NCI-H524 treated with DMSO at 0.1 percent for 48 hours (cell line): Measurements from ENCODE around the gene TFAP2A.

ENCODE experiments used
- DNase-seq: peaks from one replicate; lab custom pipeline; 2025; lab: John Stamatoyannopoulos, UW

The TFAP2A gene

GRCh38 chr6:10414756-10415616, at the start of gene TFAP2A:
TSS of gene TFAP2A (minus strand) at chr6:10415074. CDS start at chr6:10414991, 83 bp downstream.
- no peak for DNase-seq

GRCh38 chr6:10463491-10464481, 48.9 kb upstream of the TFAP2A start:
- no peak for DNase-seq

- DNase-seq, result no peak
Observed at GRCh38 chr6:10463040-10463439, 48.2 kb upstream of the TFAP2A start.

GRCh38 chr6:10461850-10462249, 47.0 kb upstream of the TFAP2A start:
- DNase-seq, result no peak

GRCh38 chr6:10460096-10460495, 45.2 kb upstream of the TFAP2A start:
- DNase-seq, result no peak

- DNase-seq, result no peak
Observed at GRCh38 chr6:10458287-10458686, 43.4 kb upstream of the TFAP2A start.

- DNase-seq, result no peak
Observed at GRCh38 chr6:10453596-10453995, 38.7 kb upstream of the TFAP2A start.

GRCh38 chr6:10451828-10452509, 37.1 kb upstream of the TFAP2A start:
- no peak for DNase-seq

GRCh38 chr6:10451394-10451793, 36.5 kb upstream of the TFAP2A start:
- no peak for DNase-seq

- no peak for DNase-seq
Observed at GRCh38 chr6:10449751-10450150, 34.9 kb upstream of the TFAP2A start.

GRCh38 chr6:10448096-10448495, 33.2 kb upstream of the TFAP2A start:
- DNase-seq, result no peak

- DNase-seq, result no peak
Observed at GRCh38 chr6:10446548-10446947, 31.7 kb upstream of the TFAP2A start.

- DNase-seq, result no peak
Observed at GRCh38 chr6:10441655-10442009, 26.8 kb upstream of the TFAP2A start.

- DNase-seq, result no peak
Observed at GRCh38 chr6:10441004-10441654, 26.3 kb upstream of the TFAP2A start.

- DNase-seq, result no peak
Observed at GRCh38 chr6:10437891-10438290, 23.0 kb upstream of the TFAP2A start.

- DNase-seq, result no peak
Observed at GRCh38 chr6:10434235-10434634, 19.4 kb upstream of the TFAP2A start.

GRCh38 chr6:10433322-10433721, 18.4 kb upstream of the TFAP2A start:
- no peak for DNase-seq

- DNase-seq, result no peak
Observed at GRCh38 chr6:10431423-10432164, 16.7 kb upstream of the TFAP2A start.

GRCh38 chr6:10429638-10430427, 15.0 kb upstream of the TFAP2A start:
- DNase-seq, result no peak

GRCh38 chr6:10426781-10427279, 12.0 kb upstream of the TFAP2A start:
- DNase-seq, result no peak
